OCI-LY7 (cell line): Measurements from ENCODE around the gene BTNL2.

Source experiments
- CTCF ChIP-seq: fragments of 200-600 bp; sonication (generic); conservative IDR thresholded peaks from 2 replicates; pipeline ENCODE4 v1.5.1; 2014; ENCODE audit warnings: mild to moderate bottlenecking, antibody characterized with exemption, low read length, moderate library complexity, mixed read lengths
- EZH2phosphoT487 ChIP-seq: fragments of 200-600 bp; sonication (generic); IDR thresholded peaks from 2 replicates; pipeline ENCODE4 v1.6.1; 2018; ENCODE audit warnings: low read depth, borderline replicate concordance, mild to moderate bottlenecking, mixed run types, antibody characterized with exemption, low read length, moderate library complexity, mixed read lengths

GRCh38 chr6:32355018-32355417, 52.0 kb downstream of the BTNL2 start:
- TF ChIP-seq CTCF (no peak), EZH2phosphoT487 (no peak)
